GM21447 (cell line): ENCODE data around the gene SLIT3.

Source experiments
- ATAC-seq: cut with Tn5 transposase; IDR thresholded peaks from one replicate; pipeline ENCODE4 v1.9.1; 2021; ENCODE audit not compliant: unreplicated experiment

Gene SLIT3

GRCh38 chr5:169048181-169049125 lies 252.5 kb downstream of the SLIT3 start:
- ATAC-seq: no peak

GRCh38 chr5:169044962-169045361 lies 256.0 kb downstream of the SLIT3 start:
- ATAC-seq: no peak

GRCh38 chr5:169041180-169041579 lies 259.8 kb downstream of the SLIT3 start:
- ATAC-seq: no peak

GRCh38 chr5:169039592-169039991 lies 261.3 kb downstream of the SLIT3 start:
- ATAC-seq: no peak

- ATAC-seq: no peak
These were observed 263.5 kb downstream of the SLIT3 start for GRCh38 chr5:169037466-169037865.

- no peak for ATAC-seq
These were observed 264.7 kb downstream of the SLIT3 start for GRCh38 chr5:169036079-169036805.

GRCh38 chr5:169029661-169030274 lies 271.2 kb downstream of the SLIT3 start:
- ATAC-seq: no peak

- ATAC-seq: no peak
These were observed 271.9 kb downstream of the SLIT3 start for GRCh38 chr5:169029037-169029436.

- no peak for ATAC-seq
These were observed 273.4 kb downstream of the SLIT3 start for GRCh38 chr5:169027501-169028061.

- no peak for ATAC-seq
These were observed 275.4 kb downstream of the SLIT3 start for GRCh38 chr5:169025491-169025890.

GRCh38 chr5:169024421-169024820 lies 276.5 kb downstream of the SLIT3 start:
- ATAC-seq: no peak

GRCh38 chr5:169022718-169023117 lies 278.2 kb downstream of the SLIT3 start:
- no peak for ATAC-seq

- no peak for ATAC-seq
These were observed 280.8 kb downstream of the SLIT3 start for GRCh38 chr5:169020102-169020501.

GRCh38 chr5:169018925-169019324 lies 282.0 kb downstream of the SLIT3 start:
- ATAC-seq: no peak

GRCh38 chr5:169015991-169016390 lies 284.9 kb downstream of the SLIT3 start:
- ATAC-seq: no peak

- ATAC-seq: no peak
These were observed 287.1 kb downstream of the SLIT3 start for GRCh38 chr5:169013846-169014245.

- no peak for ATAC-seq
These were observed 287.7 kb downstream of the SLIT3 start for GRCh38 chr5:169013208-169013728.

- ATAC-seq: no peak
These were observed 288.5 kb downstream of the SLIT3 start for GRCh38 chr5:169012450-169012849.

- no peak for ATAC-seq
These were observed 289.5 kb downstream of the SLIT3 start for GRCh38 chr5:169011451-169011850.

- no peak for ATAC-seq
These were observed 289.9 kb downstream of the SLIT3 start for GRCh38 chr5:169011009-169011408.

- no peak for ATAC-seq
These were observed 291.8 kb downstream of the SLIT3 start for GRCh38 chr5:169009123-169009522.
